Peyer's patch (tissue), 4 donors: ENCODE data around the gene PPP4R3A.

Experiments
- CTCF ChIP-seq, 6 experiments: fragments of 450-650 bp in 4 of 6; fragments of 200-600 bp in 2 of 6; sonication (generic) in 1 of 6; IDR thresholded peaks; one replicate each; pipeline ENCODE4 v1.5.1; 2017 to 2019; ENCODE audit warnings: antibody characterized with exemption in 6 of 6, mild to moderate bottlenecking in 3 of 6, moderate library complexity in 1 of 6
- POLR2A ChIP-seq, 2 donors: fragments of 450-650 bp; IDR thresholded peaks; one replicate each; pipeline ENCODE4 v1.5.1; 2017; ENCODE audit warnings: antibody characterized with exemption in 2 of 2, mild to moderate bottlenecking in 2 of 2, moderate library complexity in 2 of 2

- TF ChIP-seq CTCF (IDR thresholded peaks at IDR 0.05) (no peak), POLR2A (IDR thresholded peaks at IDR 0.05) (no peak)
Measured at GRCh38 chr14:91509878-91510170, 286 bp downstream of the PPP4R3A start.
